CD4-positive, alpha-beta T cell (primary cell): ENCODE measurements around the gene RAB6A. TPM values are rescaled to one million over a fixed set of nuclear protein-coding genes. Genes with fewer than 3 reads are reported as not detected.

ENCODE experiments used
- ATAC-seq: fragments of 200-7000 bp; cut with Tn5 transposase; one replicate; pipeline ENCODE4 v1.10.0; 2022; ENCODE audit warnings: mild to moderate bottlenecking; ENCODE audit not compliant: poor library complexity
- CTCF ChIA-PET: fragments of 350-600 bp; sonication (Branson Sonifier 250); formaldehyde crosslinking; loops from one replicate; lab custom pipeline; 2021; ENCODE audit warnings: antibody characterized with exemption, inconsistent platforms; lab: Charles Lee
- POLR2A ChIA-PET: fragments of 350-600 bp; sonication (Branson Sonifier 250); formaldehyde crosslinking; loops from one replicate; lab custom pipeline; 2021; ENCODE audit warnings: antibody characterized with exemption, inconsistent platforms; lab: Charles Lee
- DNase-seq, 14 experiments: peaks; one replicate each; pipeline ENCODE4 v3.0.0-alpha.2; 2013 to 2020; ENCODE audit warnings: mixed read lengths in 2 of 14
- H3K27ac ChIP-seq, 2 donors: one replicate each; pipeline versions ENCODE4 v1.5.1 to v1.7.0; 2013; ENCODE audit warnings: low read length in 2 of 2, low read depth in 1 of 2, mild to moderate bottlenecking in 1 of 2
- H3K27me3 ChIP-seq, 2 experiments: 1 replicate in 1 of 2; 2 replicates in 1 of 2; pipeline versions ENCODE4 v1.6.1 to v1.7.0; 2013; ENCODE audit warnings: low read length in 2 of 2, control low read depth in 1 of 2, mild to moderate bottlenecking in 1 of 2, moderate library complexity in 1 of 2; ENCODE audit not compliant: insufficient read depth in 2 of 2, control insufficient read depth in 1 of 2
- H3K36me3 ChIP-seq: one replicate; pipeline ENCODE4 v1.6.1; 2013; ENCODE audit warnings: low read length, control low read depth; ENCODE audit not compliant: insufficient read depth
- H3K4me1 ChIP-seq: one replicate; pipeline ENCODE4 v1.6.1; 2013; ENCODE audit warnings: low read length, control low read depth; ENCODE audit not compliant: insufficient read depth
- H3K4me3 ChIP-seq: one replicate; pipeline ENCODE4 v1.5.1; 2013; ENCODE audit warnings: mild to moderate bottlenecking, low read length, moderate library complexity
- H3K9me3 ChIP-seq, 2 experiments: 1 replicate in 1 of 2; 2 replicates in 1 of 2; pipeline versions ENCODE4 v1.6.1 to v1.7.0; 2013; ENCODE audit warnings: low read length in 2 of 2, mild to moderate bottlenecking in 2 of 2, control low read depth in 1 of 2, moderate library complexity in 1 of 2; ENCODE audit not compliant: control insufficient read depth in 1 of 2, insufficient read depth in 1 of 2
- H3K27ac Mint-ChIP-seq: one replicate; pipeline ENCODE4 v1.8.0; 2020; ENCODE audit warnings: mixed read lengths
- H3K27me3 Mint-ChIP-seq: one replicate; pipeline ENCODE4 v1.8.0; 2021; ENCODE audit warnings: mixed read lengths
- H3K36me3 Mint-ChIP-seq: one replicate; pipeline ENCODE4 v1.8.0; 2021; ENCODE audit warnings: low read depth, mixed read lengths
- H3K4me1 Mint-ChIP-seq: one replicate; pipeline ENCODE4 v1.8.0; 2021; ENCODE audit warnings: low read depth, mixed read lengths
- H3K4me3 Mint-ChIP-seq: one replicate; pipeline ENCODE4 v1.8.0; 2020; ENCODE audit warnings: mild to moderate bottlenecking, mixed read lengths
- H3K9me3 Mint-ChIP-seq: one replicate; pipeline ENCODE4 v1.8.0; 2020; ENCODE audit warnings: mixed read lengths
- CTCF ChIP-seq: fragments of 200-600 bp; IDR thresholded peaks from one replicate; pipeline ENCODE4 v1.8.0; 2022; ENCODE audit warnings: antibody characterized with exemption, mild to moderate bottlenecking
- intact Hi-C, 2 experiments: fragments of 100-400 bp; cut with DNase I in 1 of 2; cut with micrococcal nuclease in 1 of 2; formaldehyde crosslinking; loops; one replicate each; pipeline versions ENCODE4 v1.15.1 to v1.9.0; 2023 to 2025; cut with DNase I, micrococcal nuclease
- total RNA-seq, 174 experiments: library from RNA in 2 of 174; stranded (reverse) in 2 of 174; gene quantifications; one replicate each; pipeline ENCODE4 v1.2.3 and lab custom pipeline; 2021 to 2026

Gene RAB6A
- total RNA-seq, 2 experiments from 2014 or later = 42.6 to 49.3 TPM

DNA sequence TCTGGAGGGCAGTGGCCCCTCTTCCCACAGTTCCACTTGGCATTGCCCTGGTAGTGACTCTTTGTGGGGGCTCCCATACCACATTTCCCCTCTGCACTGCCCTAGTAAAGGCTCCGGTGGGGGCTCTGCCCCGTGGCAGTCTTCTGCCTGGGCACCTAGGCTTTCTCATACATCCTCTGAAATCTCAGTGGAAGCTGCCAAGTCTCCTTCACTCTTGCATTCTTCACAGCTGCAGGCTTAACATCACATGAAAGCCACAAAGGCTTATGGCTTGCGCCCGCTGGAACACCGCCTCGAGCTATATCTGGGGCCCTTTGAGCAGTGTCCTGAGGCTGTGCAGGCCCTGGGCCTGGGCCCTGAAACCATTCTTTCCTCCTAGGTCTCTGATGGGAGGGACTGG lies 89.2 kb downstream of the RAB6A start:
- H3K4me3 Mint-ChIP-seq = no peak overlapping the region
- DNase-seq (no peak), ATAC-seq (no peak)
- CTCF ChIA-PET = no interaction called here
- no peaks in the 10 kb centered on the region for H3K4me1 Mint-ChIP-seq
- intact Hi-C loops = no loop called here
- H3K36me3 Mint-ChIP-seq = peaks cover 21% of the 10 kb centered on the region
- peaks cover 4% of the 10 kb centered on the region for H3K36me3 ChIP-seq
- TF ChIP-seq CTCF = no peak
- H3K9me3 Mint-ChIP-seq = no peaks in the 10 kb centered on the region
- H3K9me3 ChIP-seq = no peaks in the 10 kb centered on the region
- H3K27ac ChIP-seq = no peak overlapping the region
- H3K4me3 ChIP-seq = no peak overlapping the region
- no peaks in the 10 kb centered on the region for H3K27me3 ChIP-seq
- POLR2A ChIA-PET = no interaction called here
- no peak overlapping the region for H3K27ac Mint-ChIP-seq
- no peaks in the 10 kb centered on the region for H3K27me3 Mint-ChIP-seq
- H3K4me1 ChIP-seq = no peaks in the 10 kb centered on the region

GRCh38 chr11:73670808-73671207 lies 90.1 kb downstream of the RAB6A start:
- intact Hi-C loops = no loop called here
- ATAC-seq (no peak), DNase-seq (no peak)
- no peaks in the 10 kb centered on the region for H3K4me1 ChIP-seq
- H3K4me3 ChIP-seq = no peak overlapping the region
- H3K27me3 ChIP-seq = no peaks in the 10 kb centered on the region
- peaks cover 4% of the 10 kb centered on the region for H3K36me3 ChIP-seq
- ChIA-PET POLR2A (no interaction called here), CTCF (interaction anchor here (1.4 kb wide), 1 partner anchor 10 kb away, joined by 3 read pairs; no protein-coding TSS in a partner anchor)
- H3K27me3 Mint-ChIP-seq = no peaks in the 10 kb centered on the region
- TF ChIP-seq CTCF = no peak
- no peaks in the 10 kb centered on the region for H3K9me3 Mint-ChIP-seq
- H3K4me1 Mint-ChIP-seq = no peaks in the 10 kb centered on the region
- H3K9me3 ChIP-seq = no peaks in the 10 kb centered on the region
- H3K27ac Mint-ChIP-seq = no peak overlapping the region
- H3K27ac ChIP-seq = no peak overlapping the region
- no peak overlapping the region for H3K4me3 Mint-ChIP-seq
- H3K36me3 Mint-ChIP-seq = peaks cover 12% of the 10 kb centered on the region

DNA sequence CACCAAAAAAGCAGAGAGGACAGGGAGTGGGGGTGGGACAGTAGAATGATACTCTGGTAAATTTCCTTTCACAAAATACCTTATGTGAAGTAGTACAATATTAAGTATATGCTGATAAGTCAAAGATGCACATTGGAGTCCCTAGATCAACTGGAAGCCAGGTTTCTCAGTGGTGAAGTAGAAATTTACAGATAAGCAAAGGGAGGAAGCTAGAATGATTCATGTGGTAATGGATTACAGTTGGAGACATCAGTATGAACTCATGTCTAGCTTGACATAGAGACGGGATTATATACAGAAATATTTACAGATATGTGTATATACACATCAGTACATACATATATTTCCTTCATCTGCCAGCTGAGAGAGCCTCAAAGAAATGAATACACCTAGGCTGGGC lies 93.0 kb downstream of the RAB6A start:
- DNase-seq (no peak), ATAC-seq (no peak)
- CTCF ChIA-PET = interaction anchor here (0.7 kb wide), 1 partner anchor 11 kb away, joined by 3 read pairs; no protein-coding TSS in a partner anchor
- Histone ChIP-seq H3K4me1 (peaks cover 10% of the 10 kb centered on the region), H3K9me3 (no peaks in the 10 kb centered on the region), H3K4me3 (no peak overlapping the region), H3K27ac (no peak overlapping the region), H3K36me3 (peaks cover 6% of the 10 kb centered on the region), H3K27me3 (no peaks in the 10 kb centered on the region)
- intact Hi-C loops = loop anchor here in 1 of 2 experiments (10.0 kb wide), 1 partner anchor 183 kb away; no protein-coding TSS in a partner anchor
- no peaks in the 10 kb centered on the region for H3K27me3 Mint-ChIP-seq
- POLR2A ChIA-PET = no interaction called here
- H3K4me1 Mint-ChIP-seq = peaks cover 18% of the 10 kb centered on the region
- H3K4me3 Mint-ChIP-seq = no peak overlapping the region
- no peaks in the 10 kb centered on the region for H3K36me3 Mint-ChIP-seq
- no peak overlapping the region for H3K27ac Mint-ChIP-seq
- H3K9me3 Mint-ChIP-seq = no peaks in the 10 kb centered on the region
- TF ChIP-seq CTCF = no peak
